ENCODE results near the gene PCSK9. TPM values are rescaled to one million over a fixed set of nuclear protein-coding genes. Genes with fewer than 3 reads are reported as not detected.
A peak's percentile ranks its signal among the peaks of the same experiment; 100 is the strongest.

PCSK9 gene
- total and polyA plus RNA-seq, 9 of the 15 experiments (the other 6 are each of a cell fraction or from before 2014, with no cell fraction given) = 3.2 to 58.6 (median 24.7) TPM

- ChIA-PET CTCF (ENCODE audit: low intra/inter-chr PET ratio) (interaction anchor here (0.9 kb wide), 1 partner anchor 97 kb away, joined by 4 read pairs; no protein-coding TSS in a partner anchor), POLR2A (interaction anchor here (0.7 to 1.2 kb wide), 2 partner anchors 20 to 85 kb away, joined by 3 to 4 read pairs; no protein-coding TSS in a partner anchor)
- H3K4me1 ChIP-seq (replicated peaks in 1 of 2; ENCODE audit: control insufficient read depth in 2 of 2, insufficient read depth in 2 of 2, low read length in 2 of 2) = peaks cover 29 to 30% of the 10 kb centered on the region in 2 experiments
- H3K9me3 ChIP-seq (replicated peaks; ENCODE audit: control insufficient read depth, insufficient read depth, low read depth, low read length) = no peaks in the 10 kb centered on the region
- no peak overlapping the region for H3K27ac ChIP-seq (ENCODE audit: extremely low read depth, low read depth, low read length)
- FAIRE-seq = peak; percentile 87
- DNase-seq (ENCODE audit: extremely low read depth in 1 of 4, low spot score in 3 of 4) = peak; percentile 43 to 63 (median 48)
- H3K9me1 ChIP-seq (ENCODE audit: control insufficient read depth, insufficient read depth, low read length) = no peaks in the 10 kb centered on the region
- no peak overlapping the region for H3K4me3 ChIP-seq
- H4K20me1 ChIP-seq (replicated peaks; ENCODE audit: control insufficient read depth, insufficient read depth, low read length) = peaks cover 6% of the 10 kb centered on the region; the same call in 1 of the 2 replicates
- in situ Hi-C loops (cut with MboI) (no loop called here), intact Hi-C loops (cut with micrococcal nuclease) (no loop called here)
- no peaks in the 10 kb centered on the region; a peak in 1 of 5 replicates for H3K27me3 ChIP-seq (ENCODE audit: control insufficient read depth in 2 of 2, insufficient read depth in 2 of 2, low read length in 2 of 2)
- ATAC-seq = peak; percentile 45
- H2AFZ ChIP-seq (ENCODE audit: low read depth, low read length) = peak overlapping the region; percentile 85
- WGBS (ENCODE audit: insufficient coverage, low coverage, missing lambda C conversion rate) = 26% methylated on average over 4 of the region's 4 CpGs
- no peak overlapping the region for H3K9ac ChIP-seq (ENCODE audit: insufficient read depth in 1 of 2, low read depth in 2 of 2, low read length in 2 of 2)
- H3K36me3 ChIP-seq (ENCODE audit: control insufficient read depth, insufficient read depth, low read length) = peaks cover 1% of the 10 kb centered on the region; the same call in 1 of the 3 replicates
- H3K79me2 ChIP-seq (ENCODE audit: control insufficient read depth, insufficient read depth, low read length) = peaks cover 20% of the 10 kb centered on the region
- BruUV-seq (replicated peaks) = no TSS peak
- peak overlapping the region; percentile 48; the same call in 1 of the 2 replicates for H3K4me2 ChIP-seq (ENCODE audit: insufficient read depth, low read length)
- TF ChIP-seq, protein P1, sequence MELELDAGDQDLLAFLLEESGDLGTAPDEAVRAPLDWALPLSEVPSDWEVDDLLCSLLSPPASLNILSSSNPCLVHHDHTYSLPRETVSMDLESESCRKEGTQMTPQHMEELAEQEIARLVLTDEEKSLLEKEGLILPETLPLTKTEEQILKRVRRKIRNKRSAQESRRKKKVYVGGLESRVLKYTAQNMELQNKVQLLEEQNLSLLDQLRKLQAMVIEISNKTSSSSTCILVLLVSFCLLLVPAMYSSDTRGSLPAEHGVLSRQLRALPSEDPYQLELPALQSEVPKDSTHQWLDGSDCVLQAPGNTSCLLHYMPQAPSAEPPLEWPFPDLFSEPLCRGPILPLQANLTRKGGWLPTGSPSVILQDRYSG (tag; conservative IDR thresholded peaks at IDR 0.05; ENCODE audit: low read depth) = 0 out of 2 replicates have a peak, but pooled peaks have one; percentile 47
- TF ChIP-seq ATF1 (CRISPR knock-in tag; IDR thresholded peaks at IDR 0.05) = no peak
- no peak for TF ChIP-seq ATF1 (tag; IDR thresholded peaks at IDR 0.05)
- peak; percentile 46; the same call in 1 of the 2 replicates for TF ChIP-seq L3MBTL2 (IDR thresholded peaks at IDR 0.05)
- no peak for TF ChIP-seq PURB (CRISPR knock-in tag; IDR thresholded peaks at IDR 0.05; ENCODE audit: low read depth)
- TF ChIP-seq, protein P2, sequence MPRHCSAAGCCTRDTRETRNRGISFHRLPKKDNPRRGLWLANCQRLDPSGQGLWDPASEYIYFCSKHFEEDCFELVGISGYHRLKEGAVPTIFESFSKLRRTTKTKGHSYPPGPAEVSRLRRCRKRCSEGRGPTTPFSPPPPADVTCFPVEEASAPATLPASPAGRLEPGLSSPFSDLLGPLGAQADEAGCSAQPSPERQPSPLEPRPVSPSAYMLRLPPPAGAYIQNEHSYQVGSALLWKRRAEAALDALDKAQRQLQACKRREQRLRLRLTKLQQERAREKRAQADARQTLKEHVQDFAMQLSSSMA (CRISPR knock-in tag; IDR thresholded peaks at IDR 0.05) = no peak
- TF ChIP-seq PTTG1 (tag; IDR thresholded peaks at IDR 0.05; ENCODE audit: low read depth) = no peak
- TF ChIP-seq PKNOX1 (IDR thresholded peaks at IDR 0.05) = 0 out of 2 replicates have a peak, but pooled peaks have one; percentile 23
- TF ChIP-seq CREM (IDR thresholded peaks at IDR 0.05; ENCODE audit: low read depth) = no peak
- TF ChIP-seq BDP1 (IDR thresholded peaks at IDR 0.05; ENCODE audit: insufficient read depth, insufficient read length) = no peak
- peak; percentile 62; the same call in 1 of the 2 replicates for TF ChIP-seq POLR2H (tag; IDR thresholded peaks at IDR 0.05; ENCODE audit: low read depth)
- peak in 1 of 2 experiments; percentile 41; a peak in 2 of 4 replicates for TF ChIP-seq RAD21 (CRISPR knock-in tag; conservative IDR thresholded peaks at IDR 0.05 in 1 of 2, IDR thresholded peaks at IDR 0.05 in 1 of 2)
- no peak for TF ChIP-seq ID3 (CRISPR knock-in tag; IDR thresholded peaks at IDR 0.05)
- TF ChIP-seq ID3 (tag; IDR thresholded peaks at IDR 0.05) = peak; percentile 70; the same call in 1 of the 2 replicates
- TF ChIP-seq FOS (IDR thresholded peaks at IDR 0.05; ENCODE audit: extremely low read depth, insufficient read length) = no peak
- peak; percentile 44; the same call in 1 of the 2 replicates for TF ChIP-seq CEBPB (tag; IDR thresholded peaks at IDR 0.05)
- no peak for TF ChIP-seq ZNF232 (CRISPR knock-in tag; IDR thresholded peaks at IDR 0.05)
- TF ChIP-seq JUND (IDR thresholded peaks at IDR 0.05; ENCODE audit: borderline replicate concordance, low read depth, low read length) = peak; percentile 27; the same call in 1 of the 2 replicates
- no peak for TF ChIP-seq JUND (tag; IDR thresholded peaks at IDR 0.05; ENCODE audit: borderline replicate concordance, low read depth, low read length)
- peak; percentile 80 for TF ChIP-seq ESRRA (IDR thresholded peaks at IDR 0.05; ENCODE audit: borderline replicate concordance, low read depth)
Observed at GRCh38 chr1:55035904-55036303, 3.4 kb upstream of the PCSK9 start.
